GM23338 (cell line): Measurements from ENCODE around the gene CECR2. TPM values are rescaled to one million over a fixed set of nuclear protein-coding genes. Genes with fewer than 3 reads are reported as not detected.

Experiments
- ATAC-seq: fragments of 200-7000 bp; cut with Tn5 transposase; 3 replicates; pipeline ENCODE4 v1.9.1; 2020
- DNase-seq: peaks from one replicate; pipeline ENCODE4 v3.0.0-alpha.2; 2015; ENCODE audit warnings: low spot score
- H2AFZ ChIP-seq: fragments of 200-600 bp; sonication (generic); 2 replicates; pipeline ENCODE4 v1.8.0; 2016; ENCODE audit warnings: antibody characterized with exemption, mild to moderate bottlenecking, moderate library complexity
- H3F3A ChIP-seq: fragments of 200-600 bp; sonication (generic); replicated peaks from 2 replicates; pipeline ENCODE4 v1.8.0; 2017; ENCODE audit warnings: antibody characterized with exemption, mixed run types, low read depth
- H3K27ac ChIP-seq: fragments of 200-600 bp; sonication (generic); 2 replicates; pipeline ENCODE4 v1.6.1; 2016; ENCODE audit warnings: low read depth
- H3K27me3 ChIP-seq: fragments of 200-600 bp; sonication (generic); 2 replicates; pipeline ENCODE4 v1.8.0; 2016; ENCODE audit warnings: mild to moderate bottlenecking, mixed run types, moderate library complexity; ENCODE audit not compliant: insufficient read depth
- H3K36me3 ChIP-seq: fragments of 200-600 bp; sonication (generic); 2 replicates; pipeline ENCODE4 v1.8.0; 2016; ENCODE audit warnings: mild to moderate bottlenecking; ENCODE audit not compliant: insufficient read depth
- H3K4me1 ChIP-seq: fragments of 200-600 bp; sonication (generic); 2 replicates; pipeline ENCODE4 v1.8.0; 2016; ENCODE audit warnings: mild to moderate bottlenecking, moderate library complexity; ENCODE audit not compliant: insufficient read depth
- H3K4me2 ChIP-seq: fragments of 200-600 bp; sonication (generic); 2 replicates; pipeline ENCODE4 v1.7.1; 2017; ENCODE audit warnings: mixed run types
- H3K4me3 ChIP-seq: fragments of 200-600 bp; sonication (generic); 2 replicates; pipeline ENCODE4 v1.6.1; 2016; ENCODE audit warnings: mixed run types
- H3K79me2 ChIP-seq: fragments of 200-600 bp; sonication (generic); replicated peaks from 2 replicates; pipeline ENCODE4 v1.8.0; 2017; ENCODE audit warnings: mild to moderate bottlenecking; ENCODE audit not compliant: insufficient read depth
- H3K9me2 ChIP-seq: fragments of 200-600 bp; sonication (generic); 2 replicates; pipeline ENCODE4 v1.8.0; 2017; ENCODE audit not compliant: insufficient read depth
- H4K20me1 ChIP-seq: fragments of 200-600 bp; sonication (generic); replicated peaks from 2 replicates; pipeline ENCODE4 v1.8.0; 2017; ENCODE audit warnings: mild to moderate bottlenecking; ENCODE audit not compliant: insufficient read depth
- H3K27ac Mint-ChIP-seq: 2 replicates; pipeline ENCODE4 v1.8.0; 2020; ENCODE audit warnings: inconsistent platforms, mild to moderate bottlenecking, moderate library complexity, mixed read lengths
- H3K27me3 Mint-ChIP-seq: 3 replicates; pipeline ENCODE4 v1.8.0; 2022; ENCODE audit warnings: low read depth, mild to moderate bottlenecking, moderate library complexity, mixed read lengths, inconsistent platforms; ENCODE audit not compliant: insufficient read depth, poor library complexity
- H3K36me3 Mint-ChIP-seq: 3 replicates; pipeline ENCODE4 v1.8.0; 2021; ENCODE audit warnings: low read depth, mild to moderate bottlenecking, inconsistent platforms, moderate library complexity, mixed read lengths
- H3K4me1 Mint-ChIP-seq: 3 replicates; pipeline ENCODE4 v1.8.0; 2020; ENCODE audit warnings: mild to moderate bottlenecking, inconsistent platforms, mixed read lengths
- H3K4me3 Mint-ChIP-seq: 3 replicates; pipeline ENCODE4 v1.8.0; 2021; ENCODE audit warnings: moderate library complexity, mild to moderate bottlenecking, inconsistent platforms, mixed read lengths
- H3K9me3 Mint-ChIP-seq: 3 replicates; pipeline ENCODE4 v1.8.0; 2020; ENCODE audit warnings: moderate library complexity, mild to moderate bottlenecking, inconsistent platforms, mixed read lengths
- CREB1 ChIP-seq: fragments of 250-450 bp; sonication (Bioruptor Pico); IDR thresholded peaks from 2 replicates; pipeline ENCODE4 v1.5.0; 2020; ENCODE audit warnings: low read depth, mild to moderate bottlenecking, moderate library complexity
- EZH2 ChIP-seq: fragments of 200-600 bp; sonication (generic); IDR thresholded peaks from one replicate; pipeline ENCODE4 v1.8.0; 2017; ENCODE audit warnings: antibody characterized with exemption, mild to moderate bottlenecking, low read depth; ENCODE audit not compliant: unreplicated experiment
- JUNB ChIP-seq: IDR thresholded peaks from one replicate; pipeline ENCODE4 v1.6.1; 2016; ENCODE audit warnings: antibody characterized with exemption; ENCODE audit not compliant: unreplicated experiment
- NANOG ChIP-seq: IDR thresholded peaks from 2 replicates; pipeline ENCODE4 v1.6.1; 2016; ENCODE audit warnings: antibody characterized with exemption, borderline replicate concordance
- POLR2AphosphoS5 ChIP-seq: IDR thresholded peaks from 2 replicates; pipeline ENCODE4 v1.6.1; 2016; ENCODE audit warnings: antibody characterized with exemption, low read depth
- STAT1 ChIP-seq: IDR thresholded peaks from one replicate; pipeline ENCODE4 v1.6.1; 2016; ENCODE audit warnings: antibody characterized with exemption; ENCODE audit not compliant: unreplicated experiment
- ZNF114 ChIP-seq: fragments of 250-450 bp; sonication (Bioruptor Pico); IDR thresholded peaks from 2 replicates; pipeline ENCODE4 v1.5.0; 2020; ENCODE audit warnings: mild to moderate bottlenecking, moderate library complexity
- ZNF331 ChIP-seq: fragments of 250-450 bp; sonication (Bioruptor Pico); IDR thresholded peaks from 2 replicates; pipeline ENCODE4 v1.5.0; 2020; ENCODE audit warnings: low read depth, mild to moderate bottlenecking, moderate library complexity
- long read RNA-seq: library from polyadenylated mRNA; unstranded; transcript quantifications from one replicate; pipeline ENCODE4 v2.0.0, GENCODE V29; 2020; ENCODE audit not compliant: unreplicated experiment
- polyA plus RNA-seq: library from polyadenylated mRNA; unstranded; fragments of >200 nt; fragmentation: Nextera tagmentation; extraction: Ambion mirVana; gene quantifications from 2 replicates; pipeline ENCODE4 v1.2.1, GENCODE V29; 2016
- total RNA-seq: library from RNA; depleted of rRNA; stranded (reverse); fragments of >200 nt; shearing (Covaris generic); gene quantifications from 2 replicates; pipeline ENCODE4 v1.2.3, GENCODE V29; 2014; rRNA removed
- TF ChIP-seq, protein P1 (sequence below): fragments of 250-450 bp; sonication (Bioruptor Pico); IDR thresholded peaks from 2 replicates; pipeline ENCODE4 v1.5.0; 2020; ENCODE audit warnings: mild to moderate bottlenecking, moderate library complexity
- TF ChIP-seq, protein P2 (sequence below): IDR thresholded peaks from one replicate; pipeline ENCODE4 v1.6.1; 2018; ENCODE audit warnings: antibody characterized with exemption; ENCODE audit not compliant: unreplicated experiment
- TF ChIP-seq, protein P3 (sequence below): IDR thresholded peaks from 2 replicates; pipeline ENCODE4 v1.6.1; 2016; ENCODE audit warnings: antibody characterized with exemption

Gene CECR2
- 106 and 110 TPM in 2 replicates for total RNA-seq
- 18.4 and 24.2 TPM in 2 replicates for polyA plus RNA-seq
- long read RNA-seq, partial matches to known transcripts: 1 of 5 reads
- long read RNA-seq, other reads (novel, unspliced or antisense): 4 of 5 reads

DNA sequence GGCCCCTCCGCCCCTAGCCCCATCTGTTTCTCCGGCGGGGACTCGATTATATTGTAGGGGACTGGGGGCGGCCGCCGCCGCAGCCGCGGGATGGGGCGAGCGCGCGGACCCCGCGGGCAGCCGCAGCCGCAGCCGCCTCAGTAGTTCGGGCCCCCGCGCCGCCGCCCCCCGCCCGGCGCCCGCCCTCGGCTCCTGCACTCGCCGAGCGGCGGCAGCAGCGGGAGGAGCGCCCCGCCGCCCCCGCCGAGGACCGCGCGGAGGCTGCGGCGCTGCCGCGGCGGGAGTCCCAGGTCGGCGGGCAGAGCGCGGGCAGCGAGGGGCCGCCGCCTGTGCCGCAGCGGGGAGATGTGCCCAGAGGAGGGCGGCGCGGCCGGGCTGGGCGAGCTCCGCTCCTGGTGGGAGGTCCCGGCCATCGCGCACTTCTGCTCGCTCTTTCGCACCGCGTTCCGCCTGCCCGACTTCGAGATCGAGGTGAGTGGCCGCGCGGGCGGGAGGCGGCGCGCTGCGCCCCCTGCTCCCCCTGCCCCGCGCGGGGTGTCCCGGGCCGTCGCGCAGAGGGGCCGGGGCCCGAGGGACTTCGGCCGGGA lies at the start of gene CECR2:
TSS of gene CECR2 (plus strand) at position 22 of the 587 bp plus-strand sequence. CDS start at position 346, 324 bp downstream.
- peak; percentile 71 for DNase-seq
- Histone ChIP-seq H2AFZ (peak within 1 kb of the TSS; percentile 29; the same call in 1 of the 2 replicates), H3K9me2 (no peaks in the 10 kb centered on the region), H3K27ac (peak within 1 kb of the TSS; percentile 95), H3K4me2 (peak within 1 kb of the TSS; percentile 88), H3K36me3 (no peaks in the 10 kb centered on the region), H4K20me1 (peaks cover 30% of the 10 kb centered on the region), H3K27me3 (no peaks in the 10 kb centered on the region), H3K4me3 (peak within 1 kb of the TSS; percentile 92), H3K79me2 (peaks cover 66% of the 10 kb centered on the region), H3K4me1 (peaks cover 53% of the 10 kb centered on the region), H3F3A (peaks cover 21% of the 10 kb centered on the region)
- Mint-ChIP-seq H3K4me3 (peak within 1 kb of the TSS; percentile 87), H3K27ac (peak within 1 kb of the TSS; percentile 99), H3K9me3 (no peaks in the 10 kb centered on the region), H3K27me3 (peaks cover 7% of the 10 kb centered on the region), H3K36me3 (peaks cover 3% of the 10 kb centered on the region; the same call in 1 of the 3 replicates), H3K4me1 (peaks cover 37% of the 10 kb centered on the region)
- TF ChIP-seq, protein P1, sequence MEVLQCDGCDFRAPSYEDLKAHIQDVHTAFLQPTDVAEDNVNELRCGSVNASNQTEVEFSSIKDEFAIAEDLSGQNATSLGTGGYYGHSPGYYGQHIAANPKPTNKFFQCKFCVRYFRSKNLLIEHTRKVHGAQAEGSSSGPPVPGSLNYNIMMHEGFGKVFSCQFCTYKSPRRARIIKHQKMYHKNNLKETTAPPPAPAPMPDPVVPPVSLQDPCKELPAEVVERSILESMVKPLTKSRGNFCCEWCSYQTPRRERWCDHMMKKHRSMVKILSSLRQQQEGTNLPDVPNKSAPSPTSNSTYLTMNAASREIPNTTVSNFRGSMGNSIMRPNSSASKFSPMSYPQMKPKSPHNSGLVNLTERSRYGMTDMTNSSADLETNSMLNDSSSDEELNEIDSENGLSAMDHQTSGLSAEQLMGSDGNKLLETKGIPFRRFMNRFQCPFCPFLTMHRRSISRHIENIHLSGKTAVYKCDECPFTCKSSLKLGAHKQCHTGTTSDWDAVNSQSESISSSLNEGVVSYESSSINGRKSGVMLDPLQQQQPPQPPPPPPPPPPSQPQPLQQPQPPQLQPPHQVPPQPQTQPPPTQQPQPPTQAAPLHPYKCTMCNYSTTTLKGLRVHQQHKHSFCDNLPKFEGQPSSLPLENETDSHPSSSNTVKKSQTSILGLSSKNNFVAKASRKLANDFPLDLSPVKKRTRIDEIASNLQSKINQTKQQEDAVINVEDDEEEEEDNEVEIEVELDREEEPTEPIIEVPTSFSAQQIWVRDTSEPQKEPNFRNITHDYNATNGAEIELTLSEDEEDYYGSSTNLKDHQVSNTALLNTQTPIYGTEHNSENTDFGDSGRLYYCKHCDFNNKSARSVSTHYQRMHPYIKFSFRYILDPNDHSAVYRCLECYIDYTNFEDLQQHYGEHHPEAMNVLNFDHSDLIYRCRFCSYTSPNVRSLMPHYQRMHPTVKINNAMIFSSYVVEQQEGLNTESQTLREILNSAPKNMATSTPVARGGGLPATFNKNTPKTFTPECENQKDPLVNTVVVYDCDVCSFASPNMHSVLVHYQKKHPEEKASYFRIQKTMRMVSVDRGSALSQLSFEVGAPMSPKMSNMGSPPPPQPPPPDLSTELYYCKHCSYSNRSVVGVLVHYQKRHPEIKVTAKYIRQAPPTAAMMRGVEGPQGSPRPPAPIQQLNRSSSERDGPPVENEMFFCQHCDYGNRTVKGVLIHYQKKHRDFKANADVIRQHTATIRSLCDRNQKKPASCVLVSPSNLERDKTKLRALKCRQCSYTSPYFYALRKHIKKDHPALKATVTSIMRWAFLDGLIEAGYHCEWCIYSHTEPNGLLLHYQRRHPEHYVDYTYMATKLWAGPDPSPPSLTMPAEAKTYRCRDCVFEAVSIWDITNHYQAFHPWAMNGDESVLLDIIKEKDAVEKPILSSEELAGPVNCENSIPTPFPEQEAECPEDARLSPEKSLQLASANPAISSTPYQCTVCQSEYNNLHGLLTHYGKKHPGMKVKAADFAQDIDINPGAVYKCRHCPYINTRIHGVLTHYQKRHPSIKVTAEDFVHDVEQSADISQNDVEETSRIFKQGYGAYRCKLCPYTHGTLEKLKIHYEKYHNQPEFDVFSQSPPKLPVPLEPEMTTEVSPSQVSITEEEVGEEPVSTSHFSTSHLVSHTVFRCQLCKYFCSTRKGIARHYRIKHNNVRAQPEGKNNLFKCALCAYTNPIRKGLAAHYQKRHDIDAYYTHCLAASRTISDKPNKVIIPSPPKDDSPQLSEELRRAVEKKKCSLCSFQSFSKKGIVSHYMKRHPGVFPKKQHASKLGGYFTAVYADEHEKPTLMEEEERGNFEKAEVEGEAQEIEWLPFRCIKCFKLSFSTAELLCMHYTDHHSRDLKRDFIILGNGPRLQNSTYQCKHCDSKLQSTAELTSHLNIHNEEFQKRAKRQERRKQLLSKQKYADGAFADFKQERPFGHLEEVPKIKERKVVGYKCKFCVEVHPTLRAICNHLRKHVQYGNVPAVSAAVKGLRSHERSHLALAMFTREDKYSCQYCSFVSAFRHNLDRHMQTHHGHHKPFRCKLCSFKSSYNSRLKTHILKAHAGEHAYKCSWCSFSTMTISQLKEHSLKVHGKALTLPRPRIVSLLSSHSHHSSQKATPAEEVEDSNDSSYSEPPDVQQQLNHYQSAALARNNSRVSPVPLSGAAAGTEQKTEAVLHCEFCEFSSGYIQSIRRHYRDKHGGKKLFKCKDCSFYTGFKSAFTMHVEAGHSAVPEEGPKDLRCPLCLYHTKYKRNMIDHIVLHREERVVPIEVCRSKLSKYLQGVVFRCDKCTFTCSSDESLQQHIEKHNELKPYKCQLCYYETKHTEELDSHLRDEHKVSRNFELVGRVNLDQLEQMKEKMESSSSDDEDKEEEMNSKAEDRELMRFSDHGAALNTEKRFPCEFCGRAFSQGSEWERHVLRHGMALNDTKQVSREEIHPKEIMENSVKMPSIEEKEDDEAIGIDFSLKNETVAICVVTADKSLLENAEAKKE (CRISPR knock-in tag): no peak
- TF ChIP-seq POLR2AphosphoS5 (no peak), ZNF331 (CRISPR knock-in tag) (no peak), STAT1 (no peak), ZNF114 (CRISPR knock-in tag) (no peak), JUNB (no peak), EZH2 (no peak), NANOG (no peak), CREB1 (CRISPR knock-in tag) (no peak)
- TF ChIP-seq, protein P2, sequence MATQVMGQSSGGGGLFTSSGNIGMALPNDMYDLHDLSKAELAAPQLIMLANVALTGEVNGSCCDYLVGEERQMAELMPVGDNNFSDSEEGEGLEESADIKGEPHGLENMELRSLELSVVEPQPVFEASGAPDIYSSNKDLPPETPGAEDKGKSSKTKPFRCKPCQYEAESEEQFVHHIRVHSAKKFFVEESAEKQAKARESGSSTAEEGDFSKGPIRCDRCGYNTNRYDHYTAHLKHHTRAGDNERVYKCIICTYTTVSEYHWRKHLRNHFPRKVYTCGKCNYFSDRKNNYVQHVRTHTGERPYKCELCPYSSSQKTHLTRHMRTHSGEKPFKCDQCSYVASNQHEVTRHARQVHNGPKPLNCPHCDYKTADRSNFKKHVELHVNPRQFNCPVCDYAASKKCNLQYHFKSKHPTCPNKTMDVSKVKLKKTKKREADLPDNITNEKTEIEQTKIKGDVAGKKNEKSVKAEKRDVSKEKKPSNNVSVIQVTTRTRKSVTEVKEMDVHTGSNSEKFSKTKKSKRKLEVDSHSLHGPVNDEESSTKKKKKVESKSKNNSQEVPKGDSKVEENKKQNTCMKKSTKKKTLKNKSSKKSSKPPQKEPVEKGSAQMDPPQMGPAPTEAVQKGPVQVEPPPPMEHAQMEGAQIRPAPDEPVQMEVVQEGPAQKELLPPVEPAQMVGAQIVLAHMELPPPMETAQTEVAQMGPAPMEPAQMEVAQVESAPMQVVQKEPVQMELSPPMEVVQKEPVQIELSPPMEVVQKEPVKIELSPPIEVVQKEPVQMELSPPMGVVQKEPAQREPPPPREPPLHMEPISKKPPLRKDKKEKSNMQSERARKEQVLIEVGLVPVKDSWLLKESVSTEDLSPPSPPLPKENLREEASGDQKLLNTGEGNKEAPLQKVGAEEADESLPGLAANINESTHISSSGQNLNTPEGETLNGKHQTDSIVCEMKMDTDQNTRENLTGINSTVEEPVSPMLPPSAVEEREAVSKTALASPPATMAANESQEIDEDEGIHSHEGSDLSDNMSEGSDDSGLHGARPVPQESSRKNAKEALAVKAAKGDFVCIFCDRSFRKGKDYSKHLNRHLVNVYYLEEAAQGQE: no peak
- TF ChIP-seq, protein P3, sequence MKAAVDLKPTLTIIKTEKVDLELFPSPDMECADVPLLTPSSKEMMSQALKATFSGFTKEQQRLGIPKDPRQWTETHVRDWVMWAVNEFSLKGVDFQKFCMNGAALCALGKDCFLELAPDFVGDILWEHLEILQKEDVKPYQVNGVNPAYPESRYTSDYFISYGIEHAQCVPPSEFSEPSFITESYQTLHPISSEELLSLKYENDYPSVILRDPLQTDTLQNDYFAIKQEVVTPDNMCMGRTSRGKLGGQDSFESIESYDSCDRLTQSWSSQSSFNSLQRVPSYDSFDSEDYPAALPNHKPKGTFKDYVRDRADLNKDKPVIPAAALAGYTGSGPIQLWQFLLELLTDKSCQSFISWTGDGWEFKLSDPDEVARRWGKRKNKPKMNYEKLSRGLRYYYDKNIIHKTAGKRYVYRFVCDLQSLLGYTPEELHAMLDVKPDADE: no peak
- ATAC-seq: peak; percentile 22
